ENCODE results near the gene AUTS2. TPM values are rescaled to one million over a fixed set of nuclear protein-coding genes. Genes with fewer than 3 reads are reported as not detected.

Gene AUTS2
- total and polyA plus RNA-seq, 2 of the 8 experiments (the other 6 are each of a cell fraction or from before 2014, with no cell fraction given), result 25.9 to 101 TPM

DNA sequence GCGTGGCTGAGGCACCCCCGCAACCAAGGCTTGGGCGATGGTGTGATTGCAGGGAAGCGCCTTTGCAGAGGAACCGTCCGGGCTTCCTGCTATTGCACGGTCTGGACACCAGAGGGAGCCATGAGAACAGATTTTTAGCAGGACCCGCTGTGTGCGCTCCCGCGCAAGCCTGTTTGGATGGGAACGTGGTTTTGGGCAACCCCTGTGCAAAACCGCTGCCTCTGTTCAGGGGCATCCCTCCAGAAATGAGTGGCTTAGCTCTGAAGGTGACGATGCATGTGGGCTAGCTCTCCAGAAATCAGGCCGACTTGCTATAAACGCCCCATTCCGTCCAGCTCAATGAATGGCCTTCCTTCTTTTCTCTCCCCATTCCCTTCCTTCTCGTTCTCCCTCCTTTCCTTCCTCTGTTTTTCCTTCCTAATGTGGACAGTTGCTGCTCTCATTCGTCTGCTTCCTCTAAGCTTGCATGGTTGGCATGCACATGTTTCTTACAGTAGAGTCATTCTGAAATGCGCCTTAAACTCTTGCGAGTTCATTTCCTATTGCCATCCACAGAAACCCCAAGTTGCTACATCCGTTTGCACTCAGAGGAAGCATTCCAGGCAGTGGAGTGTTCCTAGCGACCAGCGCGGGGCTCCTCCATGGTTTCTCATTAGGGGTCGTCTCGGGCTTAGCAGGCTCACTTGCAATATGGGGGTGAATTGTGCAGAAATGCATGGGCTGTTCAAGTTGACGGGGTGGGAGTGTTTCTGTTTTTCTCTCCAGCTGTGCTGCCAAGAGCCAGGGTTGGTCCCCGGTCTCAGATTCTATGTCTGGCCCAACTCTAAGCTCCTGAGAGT is 1231.2 kb downstream of the AUTS2 start:
- H3K4ac ChIP-seq (replicated peaks; ENCODE audit: insufficient read length, low read depth, low read length), result no peak overlapping the region
- FAIRE-seq, result peak; percentile 89
- no peaks in the 10 kb centered on the region for H3K36me3 ChIP-seq (ENCODE audit: control insufficient read depth in 2 of 4, insufficient read depth in 4 of 4, low read length in 3 of 4)
- 0 out of 3 replicates have a peak, but pooled peaks of 1 of the 2 experiments have one; percentile 30 for TF ChIP-seq POLR2A (IDR thresholded peaks at IDR 0.05; ENCODE audit: control extremely low read depth in 1 of 2, low read depth in 2 of 2, low read length in 2 of 2)
- no peak for TF ChIP-seq NRF1 (IDR thresholded peaks at IDR 0.05; ENCODE audit: low read depth, low read length)
- no peak for TF ChIP-seq SP4 (IDR thresholded peaks at IDR 0.05; ENCODE audit: low read length)
- TF ChIP-seq YY1 (IDR thresholded peaks at IDR 0.05; ENCODE audit: low read depth, low read length), result peak; percentile 56
- TF ChIP-seq, protein P1, sequence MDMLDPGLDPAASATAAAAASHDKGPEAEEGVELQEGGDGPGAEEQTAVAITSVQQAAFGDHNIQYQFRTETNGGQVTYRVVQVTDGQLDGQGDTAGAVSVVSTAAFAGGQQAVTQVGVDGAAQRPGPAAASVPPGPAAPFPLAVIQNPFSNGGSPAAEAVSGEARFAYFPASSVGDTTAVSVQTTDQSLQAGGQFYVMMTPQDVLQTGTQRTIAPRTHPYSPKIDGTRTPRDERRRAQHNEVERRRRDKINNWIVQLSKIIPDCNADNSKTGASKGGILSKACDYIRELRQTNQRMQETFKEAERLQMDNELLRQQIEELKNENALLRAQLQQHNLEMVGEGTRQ (IDR thresholded peaks at IDR 0.05; ENCODE audit: low read length), result 0 out of 2 replicates have a peak, but pooled peaks have one; percentile 24
- peak; percentile 97 to 98 for TF ChIP-seq RAD21 (IDR thresholded peaks at IDR 0.05 in 1 of 2, conservative IDR thresholded peaks at IDR 0.05 in 1 of 2; ENCODE audit: low read depth in 2 of 2, low read length in 2 of 2)
- no peak for TF ChIP-seq KDM4A (IDR thresholded peaks at IDR 0.05; ENCODE audit: low read depth, low read length, severe bottlenecking)
- 0 out of 4 replicates have a peak, but pooled peaks of 1 of the 2 experiments have one; percentile 53 for TF ChIP-seq SIN3A (conservative IDR thresholded peaks at IDR 0.05 in 1 of 2, IDR thresholded peaks at IDR 0.05 in 1 of 2; ENCODE audit: low read depth in 1 of 2, low read length in 2 of 2)
- no peak for TF ChIP-seq KDM1A (IDR thresholded peaks at IDR 0.05; ENCODE audit: borderline replicate concordance, low read length)

More for the DNA sequence above, 1231.2 kb downstream of the AUTS2 start:
- H2AFZ ChIP-seq (ENCODE audit: low read length), result peak overlapping the region; percentile 60
- H2BK20ac ChIP-seq (ENCODE audit: low read length), result peak overlapping the region; percentile 55; the same call in 1 of the 2 replicates
- H2BK5ac ChIP-seq (ENCODE audit: low read depth, low read length), result peak overlapping the region; percentile 26; the same call in 1 of the 2 replicates
- H4K91ac ChIP-seq (replicated peaks; ENCODE audit: insufficient read length, low read length), result peak overlapping the region; percentile 63
- H3K9me3 ChIP-seq (ENCODE audit: insufficient read depth in 2 of 2, low read depth in 1 of 2, low read length in 1 of 2), result peaks cover 0 to 3% of the 10 kb centered on the region in 2 experiments; a peak in 3 of 4 replicates
- H4K20me1 ChIP-seq (replicated peaks in 1 of 2; ENCODE audit: control insufficient read depth in 1 of 2, insufficient read depth in 2 of 2, low read length in 2 of 2), result no peaks in the 10 kb centered on the region
- no peak overlapping the region for H3K27ac ChIP-seq (ENCODE audit: low read depth, low read length)
- H3K23me2 ChIP-seq (ENCODE audit: low read depth, low read length), result no peaks in the 10 kb centered on the region
- peaks cover 0 to 7% (median 4%) of the 10 kb centered on the region in 4 experiments; a peak in 5 of 7 replicates for H3K4me1 ChIP-seq (replicated peaks in 1 of 4; ENCODE audit: control insufficient read depth in 3 of 4, insufficient read depth in 4 of 4, low read length in 3 of 4)
- H3K27me3 ChIP-seq (replicated peaks in 1 of 4; ENCODE audit: control insufficient read depth in 3 of 4, extremely low read depth in 1 of 4, insufficient read depth in 3 of 4, low read length in 3 of 4), result no peaks in the 10 kb centered on the region
- no peak overlapping the region for H4K8ac ChIP-seq (ENCODE audit: extremely low read depth, insufficient read depth, low read length)
- CTCF ChIA-PET (ENCODE audit: partially characterized antibody), result interaction anchor here (0.6 to 4.0 kb wide), 44 partner anchors 9 to 951 kb away, joined by 3 to 40 read pairs (median 4); no protein-coding TSS in a partner anchor
- H3K79me2 ChIP-seq (ENCODE audit: control insufficient read depth in 1 of 2, insufficient read depth in 2 of 2, low read length in 2 of 2), result no peaks in the 10 kb centered on the region
- H2BK15ac ChIP-seq (ENCODE audit: low read length), result no peak overlapping the region
- H2AK5ac ChIP-seq (ENCODE audit: low read depth, low read length), result no peak overlapping the region
- no peak overlapping the region for H3K23ac ChIP-seq (ENCODE audit: insufficient read length)
- H3K4me2 ChIP-seq (ENCODE audit: insufficient read depth in 1 of 2, low read depth in 2 of 2, low read length in 2 of 2), result peak overlapping the region; percentile 1 to 30; a peak in 2 of 4 replicates
- H3K79me1 ChIP-seq (ENCODE audit: low read depth, low read length), result no peaks in the 10 kb centered on the region
- POLR2A ChIA-PET (ENCODE audit: partially characterized antibody), result interaction anchor here (0.9 kb wide), 1 partner anchor 842 kb away, joined by 3 read pairs; no protein-coding TSS in a partner anchor
- H3K18ac ChIP-seq (ENCODE audit: extremely low read depth, low read length), result peak overlapping the region; percentile 8; the same call in 1 of the 2 replicates
- DNase-seq (ENCODE audit: low read depth in 1 of 2, low spot score in 2 of 2), result peak; percentile 70 to 93
- peak overlapping the region; percentile 80; the same call in 1 of the 2 replicates for H2BK12ac ChIP-seq (ENCODE audit: low read depth, low read length)
- H3K14ac ChIP-seq (ENCODE audit: insufficient read length), result no peak overlapping the region
- H3K4me3 ChIP-seq (ENCODE audit: extremely low read depth in 1 of 4, insufficient read depth in 2 of 4, low read depth in 3 of 4, low read length in 4 of 4), result no peak overlapping the region
- H3K56ac ChIP-seq (replicated peaks; ENCODE audit: insufficient read length, low read depth, low read length), result no peak overlapping the region
- no peak overlapping the region for H3K9ac ChIP-seq (replicated peaks in 1 of 4; ENCODE audit: extremely low read depth in 1 of 4, low read depth in 3 of 4, low read length in 3 of 4)
- WGBS, 2 experiments (ENCODE audit: extremely low coverage in 1 of 2, insufficient coverage in 1 of 2, insufficient read length in 1 of 2, insufficient replicate concordance in 2 of 2, low coverage in 1 of 2, low lambda C conversion rate in 2 of 2, missing lambda C conversion rate in 1 of 2), result 29% methylated on average over 28 of the region's 29 CpGs; no CpG with 5 or more reads in 1 of the 2 experiments
- peak overlapping the region; percentile 60 for H4K5ac ChIP-seq (ENCODE audit: insufficient read length, low read depth, low read length)
- no peak overlapping the region for H2BK120ac ChIP-seq (replicated peaks; ENCODE audit: low read depth, low read length)
